ENCODE results near the gene RABEPK. TPM values are rescaled to one million over a fixed set of nuclear protein-coding genes. Genes with fewer than 3 reads are reported as not detected.
"Not testable (repeated sequence)": the region's sequence is repeated elsewhere in the genome, so short reads cannot be mapped to it uniquely, and the experiment has no call there.

The RABEPK gene
- total RNA-seq, 1 experiment from 2014 or later = 21.8 TPM

GRCh38 chr9:125190361-125190801, 10.0 kb upstream of the RABEPK start:
- peaks cover 8% of the 10 kb centered on the region for H3K23me2 ChIP-seq (ENCODE audit: insufficient read length, low read depth, low read length, poor library complexity, severe bottlenecking)
- no CpG with 5 or more reads among the region's 14 CpGs for WGBS (ENCODE audit: extremely low coverage, insufficient read length, low lambda C conversion rate)
- H4K8ac ChIP-seq (replicated peaks; ENCODE audit: insufficient read length, low read depth, low read length) = no peak overlapping the region
- no peak overlapping the region for H3K56ac ChIP-seq (ENCODE audit: insufficient read length, low read depth, low read length)
- no peak overlapping the region for H3T11ph ChIP-seq (ENCODE audit: low read length)
- H4K20me1 ChIP-seq (ENCODE audit: control insufficient read depth, insufficient read depth, insufficient read length) = no peaks in the 10 kb centered on the region
- Mint-ChIP-seq H3K9me3 (no peaks in the 10 kb centered on the region), H3K27ac (peak overlapping the region; percentile 93 to 97 (median 95); a peak in 6 of 7 replicates), H3K36me3 (ENCODE audit: insufficient read depth in 1 of 3, low read depth in 3 of 3) (peaks cover 0 to 2% (median 2%) of the 10 kb centered on the region in 3 experiments; a peak in 3 of 7 replicates), H3K4me3 (peak overlapping the region; percentile 93 to 97), H3K4me1 (peaks cover 5 to 17% of the 10 kb centered on the region in 2 experiments), H3K27me3 (ENCODE audit: low read depth) (no peaks in the 10 kb centered on the region)
- no peaks in the 10 kb centered on the region for H3K27me3 ChIP-seq (ENCODE audit: insufficient read depth, low read length)
- no peaks in the 10 kb centered on the region for H3K9me3 ChIP-seq (ENCODE audit: control insufficient read depth, low read depth, low read length)
- H2BK5ac ChIP-seq (ENCODE audit: insufficient read length, low read length) = no peak overlapping the region
- peak overlapping the region; percentile 86 for H3K4me2 ChIP-seq (ENCODE audit: insufficient read depth, insufficient read length, low read length)
- H3K79me1 ChIP-seq (ENCODE audit: insufficient read depth, low read depth, low read length, poor library complexity, severe bottlenecking) = no peaks in the 10 kb centered on the region
- peaks cover 16% of the 10 kb centered on the region; the same call in 1 of the 2 replicates for H3K79me2 ChIP-seq (ENCODE audit: insufficient read depth, low read length)
- no peak overlapping the region for H2AK5ac ChIP-seq (ENCODE audit: insufficient read length, low read length)
- H4K5ac ChIP-seq (ENCODE audit: insufficient read length, low read depth, low read length) = no peak overlapping the region
- no peak overlapping the region for H3K23ac ChIP-seq (ENCODE audit: insufficient read length, low read depth, low read length)
- no peak overlapping the region for H2AFZ ChIP-seq (ENCODE audit: low read length)
- H2BK12ac ChIP-seq (ENCODE audit: insufficient read length, low read depth, low read length) = no peak overlapping the region
- H3K4me1 ChIP-seq (ENCODE audit: insufficient read depth, low read length) = no peaks in the 10 kb centered on the region
- no peak overlapping the region for H3K18ac ChIP-seq (ENCODE audit: insufficient read length, low read depth, low read length)
- no peak for DNase-seq
- no peak overlapping the region for H3K4ac ChIP-seq (ENCODE audit: low read depth, low read length)
- H2BK20ac ChIP-seq (ENCODE audit: low read depth, low read length, poor library complexity, severe bottlenecking) = no peak overlapping the region
- TF ChIP-seq CTCF (conservative IDR thresholded peaks at IDR 0.05) = no peak
- H3K14ac ChIP-seq (ENCODE audit: insufficient read depth, low read length) = no peak overlapping the region; the same call in 1 of the 2 replicates
- no peak overlapping the region for H2BK120ac ChIP-seq (ENCODE audit: low read depth, low read length, poor library complexity, severe bottlenecking)
- H4K91ac ChIP-seq (ENCODE audit: insufficient read length, low read depth, low read length) = no peak overlapping the region
- peak overlapping the region; percentile 90 for H3K9ac ChIP-seq (ENCODE audit: extremely low read depth, insufficient read length, low read length)
- H3K27ac ChIP-seq (ENCODE audit: insufficient read length, low read depth, low read length) = peak overlapping the region; percentile 18
- no peak overlapping the region for H2BK15ac ChIP-seq (ENCODE audit: low read depth, low read length)

GRCh38 chr9:125194466-125194865, 5.9 kb upstream of the RABEPK start:
- H3K9ac ChIP-seq (ENCODE audit: extremely low read depth, insufficient read length, low read length); H4K5ac ChIP-seq (ENCODE audit: insufficient read length, low read depth, low read length); H3K79me1 ChIP-seq (ENCODE audit: insufficient read depth, low read depth, low read length, poor library complexity, severe bottlenecking); H2BK15ac ChIP-seq (ENCODE audit: low read depth, low read length); H3K4ac ChIP-seq (ENCODE audit: low read depth, low read length); H3K4me1 Mint-ChIP-seq; H3K4me1 ChIP-seq (ENCODE audit: insufficient read depth, low read length); H3K56ac ChIP-seq (ENCODE audit: insufficient read length, low read depth, low read length); H2BK20ac ChIP-seq (ENCODE audit: low read depth, low read length, poor library complexity, severe bottlenecking); H4K20me1 ChIP-seq (ENCODE audit: control insufficient read depth, insufficient read depth, insufficient read length); H3K23me2 ChIP-seq (ENCODE audit: insufficient read length, low read depth, low read length, poor library complexity, severe bottlenecking); H2BK12ac ChIP-seq (ENCODE audit: insufficient read length, low read depth, low read length); H3K14ac ChIP-seq (ENCODE audit: insufficient read depth, low read length); H3K4me3 Mint-ChIP-seq; H3K23ac ChIP-seq (ENCODE audit: insufficient read length, low read depth, low read length); H3K27me3 ChIP-seq (ENCODE audit: insufficient read depth, low read length); H2AFZ ChIP-seq (ENCODE audit: low read length); H4K91ac ChIP-seq (ENCODE audit: insufficient read length, low read depth, low read length); H2BK120ac ChIP-seq (ENCODE audit: low read depth, low read length, poor library complexity, severe bottlenecking); H3K9me3 Mint-ChIP-seq; H3T11ph ChIP-seq (ENCODE audit: low read length); H3K4me2 ChIP-seq (ENCODE audit: insufficient read depth, insufficient read length, low read length); H3K27ac ChIP-seq (ENCODE audit: insufficient read length, low read depth, low read length); H2AK5ac ChIP-seq (ENCODE audit: insufficient read length, low read length); H3K9me3 ChIP-seq (ENCODE audit: control insufficient read depth, low read depth, low read length); DNase-seq; H3K18ac ChIP-seq (ENCODE audit: insufficient read length, low read depth, low read length); H2BK5ac ChIP-seq (ENCODE audit: insufficient read length, low read length); H3K27me3 Mint-ChIP-seq (ENCODE audit: low read depth); H3K36me3 Mint-ChIP-seq (ENCODE audit: insufficient read depth in 1 of 3, low read depth in 3 of 3); H4K8ac ChIP-seq (replicated peaks; ENCODE audit: insufficient read length, low read depth, low read length); H3K79me2 ChIP-seq (ENCODE audit: insufficient read depth, low read length): not testable (repeated sequence)
- H3K27ac Mint-ChIP-seq = peak overlapping the region in 1 of 3 experiments; percentile 89; a peak in 1 of 7 replicates
- no CpG with 5 or more reads among the region's 5 CpGs for WGBS (ENCODE audit: extremely low coverage, insufficient read length, low lambda C conversion rate)

All from H9 (cell line).